Neural cell (in vitro differentiated cells): ENCODE data around the gene CLEC16A. TPM values are rescaled to one million over a fixed set of nuclear protein-coding genes. Genes with fewer than 3 reads are reported as not detected.

ENCODE experiments used
- H2AFZ ChIP-seq: fragments of 200-600, 300-800 bp; sonication (generic), shearing (Covaris generic); 2 replicates; pipeline ENCODE4 v1.6.0; 2014; ENCODE audit warnings: low read depth, mild to moderate bottlenecking, antibody characterized with exemption, low read length, moderate library complexity
- H3F3A ChIP-seq: fragments of 200-600 bp; shearing (Covaris generic); 2 replicates; pipeline ENCODE4 v1.6.1; 2016; ENCODE audit warnings: mild to moderate bottlenecking, moderate library complexity, mixed read lengths, antibody characterized with exemption, low read length; ENCODE audit not compliant: insufficient read depth, poor library complexity, severe bottlenecking
- H3K27ac ChIP-seq: fragments of 200-600, 300-800 bp; sonication (generic), shearing (Covaris generic); 2 replicates; pipeline ENCODE4 v1.5.1; 2014; ENCODE audit warnings: mild to moderate bottlenecking, low read length, moderate library complexity
- H3K27me3 ChIP-seq: fragments of 300-800, 200-600 bp; sonication (generic), shearing (Covaris generic); 2 replicates; pipeline ENCODE4 v1.6.0; 2014; ENCODE audit warnings: mild to moderate bottlenecking, low read depth, low read length, moderate library complexity; ENCODE audit not compliant: insufficient read depth
- H3K36me3 ChIP-seq: fragments of 300-800, 200-600 bp; sonication (generic), shearing (Covaris generic); 2 replicates; pipeline ENCODE4 v1.5.1; 2014; ENCODE audit warnings: mild to moderate bottlenecking, antibody characterized with exemption, low read length, moderate library complexity; ENCODE audit not compliant: insufficient read depth
- H3K4me2 ChIP-seq: fragments of 300-800, 200-600 bp; sonication (generic), shearing (Covaris generic); 2 replicates; pipeline ENCODE4 v1.6.0; 2014; ENCODE audit warnings: mild to moderate bottlenecking, low read length
- H3K4me3 ChIP-seq: fragments of 300-800, 200-600 bp; sonication (generic), shearing (Covaris generic); 2 replicates; pipeline ENCODE4 v1.5.1; 2014; ENCODE audit warnings: mild to moderate bottlenecking, low read length, moderate library complexity
- H3K79me2 ChIP-seq: fragments of 200-600 bp; shearing (Covaris generic); replicated peaks from 2 replicates; pipeline ENCODE4 v1.6.0; 2014; ENCODE audit warnings: mild to moderate bottlenecking, low read length, moderate library complexity; ENCODE audit not compliant: insufficient read depth
- H3K9ac ChIP-seq: fragments of 300-800, 200-600 bp; sonication (generic), shearing (Covaris generic); 2 replicates; pipeline ENCODE4 v1.6.1; 2016; ENCODE audit warnings: mild to moderate bottlenecking, low read length, mixed read lengths
- H3K9me2 ChIP-seq: fragments of 200-600 bp; shearing (Covaris generic); 2 replicates; pipeline ENCODE4 v1.6.1; 2016; ENCODE audit warnings: mild to moderate bottlenecking, low read length, mixed read lengths; ENCODE audit not compliant: insufficient read depth
- H3K9me3 ChIP-seq: fragments of 200-600, 300-800 bp; sonication (generic), shearing (Covaris generic); 2 replicates; pipeline ENCODE4 v1.6.1; 2016; ENCODE audit warnings: mild to moderate bottlenecking, mixed run types, low read length, moderate library complexity, mixed read lengths
- H4K20me1 ChIP-seq: fragments of 200-600 bp; shearing (Covaris generic); 2 replicates; pipeline ENCODE4 v1.6.1; 2016; ENCODE audit warnings: mild to moderate bottlenecking, mixed run types; ENCODE audit not compliant: insufficient read depth
- CTCF ChIP-seq: fragments of 450-650 bp; IDR thresholded peaks from 2 replicates; pipeline ENCODE4 v1.5.1; 2014; ENCODE audit warnings: antibody characterized with exemption, mild to moderate bottlenecking, moderate library complexity; ENCODE audit not compliant: poor library complexity, severe bottlenecking
- EP300 ChIP-seq: fragments of 450-650 bp; conservative IDR thresholded peaks from 2 replicates; pipeline ENCODE4 v1.6.1; 2014; ENCODE audit warnings: antibody characterized with exemption, mild to moderate bottlenecking, moderate library complexity; ENCODE audit not compliant: poor library complexity, severe bottlenecking
- EZH2 ChIP-seq: fragments of 200-600, 300-800 bp; shearing (Covaris generic), sonication (generic); IDR thresholded peaks from 2 replicates; pipeline ENCODE4 v1.6.1; 2014; ENCODE audit warnings: antibody characterized with exemption, low read length, borderline replicate concordance, mild to moderate bottlenecking; ENCODE audit not compliant: insufficient read depth, poor library complexity, severe bottlenecking
- MXI1 ChIP-seq: fragments of 450-650 bp; conservative IDR thresholded peaks from 2 replicates; pipeline ENCODE4 v1.6.1; 2014; ENCODE audit warnings: antibody characterized with exemption, mild to moderate bottlenecking; ENCODE audit not compliant: poor library complexity, severe bottlenecking
- POLR2AphosphoS5 ChIP-seq: IDR thresholded peaks from 2 replicates; pipeline ENCODE4 v1.6.1; 2012
- RAD21 ChIP-seq: fragments of 450-650 bp; conservative IDR thresholded peaks from 2 replicates; pipeline ENCODE4 v1.6.1; 2014; ENCODE audit warnings: antibody characterized with exemption, mild to moderate bottlenecking, moderate library complexity
- REST ChIP-seq: IDR thresholded peaks from 2 replicates; pipeline ENCODE4 v1.6.1; 2012; ENCODE audit warnings: borderline replicate concordance
- SMC3 ChIP-seq: fragments of 450-650 bp; conservative IDR thresholded peaks from 2 replicates; pipeline ENCODE4 v1.6.1; 2014; ENCODE audit warnings: antibody characterized with exemption, mild to moderate bottlenecking, moderate library complexity; ENCODE audit not compliant: poor library complexity
- TAF1 ChIP-seq: IDR thresholded peaks from 2 replicates; pipeline ENCODE4 v1.6.1; 2012; ENCODE audit warnings: low read depth
- polyA plus RNA-seq: library from polyadenylated mRNA; depleted of rRNA; stranded (reverse); fragments of >200 nt; gene quantifications from 2 replicates; pipeline ENCODE4 v1.2.3, GENCODE V29; 2014

CLEC16A gene
- polyA plus RNA-seq, 1 donor from 2014 or later = 11.1 TPM

- no peak for TF ChIP-seq REST
- no peak for TF ChIP-seq TAF1
- TF ChIP-seq EP300 = no peak
- TF ChIP-seq MXI1 = no peak
- no peak for TF ChIP-seq RAD21
- no peak for TF ChIP-seq SMC3
- TF ChIP-seq POLR2AphosphoS5 = no peak
- no peak for TF ChIP-seq CTCF
- no peak for TF ChIP-seq EZH2
- Histone ChIP-seq H3K79me2 (peaks cover 3% of the 10 kb centered on the region), H3K9me3 (no peaks in the 10 kb centered on the region), H4K20me1 (no peaks in the 10 kb centered on the region), H3K27ac (no peak overlapping the region), H3K9me2 (no peaks in the 10 kb centered on the region), H3K36me3 (no peaks in the 10 kb centered on the region), H3F3A (no peaks in the 10 kb centered on the region), H3K4me3 (no peak overlapping the region), H3K9ac (no peak overlapping the region), H3K4me2 (no peak overlapping the region), H2AFZ (no peak overlapping the region), H3K27me3 (no peaks in the 10 kb centered on the region)
Measured at GRCh38 chr16:10959161-10959560, 14.8 kb downstream of the CLEC16A start.

GRCh38 chr16:10961231-10961630 is 16.9 kb downstream of the CLEC16A start:
- Histone ChIP-seq H4K20me1 (no peaks in the 10 kb centered on the region), H3F3A (no peaks in the 10 kb centered on the region), H3K9me3 (no peaks in the 10 kb centered on the region), H3K9ac (no peak overlapping the region), H3K27ac (no peak overlapping the region), H3K36me3 (no peaks in the 10 kb centered on the region), H3K4me2 (no peak overlapping the region), H3K27me3 (no peaks in the 10 kb centered on the region), H3K4me3 (no peak overlapping the region), H2AFZ (no peak overlapping the region), H3K79me2 (peaks cover 2% of the 10 kb centered on the region), H3K9me2 (no peaks in the 10 kb centered on the region)
- TF ChIP-seq RAD21 = no peak
- TF ChIP-seq CTCF = no peak
- no peak for TF ChIP-seq MXI1
- TF ChIP-seq REST = no peak
- TF ChIP-seq EZH2 = no peak
- no peak for TF ChIP-seq POLR2AphosphoS5
- no peak for TF ChIP-seq TAF1
- no peak for TF ChIP-seq EP300
